Right renal pelvis (tissue), 4 donors: ENCODE measurements around the gene TP53BP1. TPM values are rescaled to one million over a fixed set of nuclear protein-coding genes. Genes with fewer than 3 reads are reported as not detected.

ENCODE experiments used
- DNase-seq, 4 donors: peaks; one replicate each; pipeline ENCODE4 v3.0.0-alpha.2; 2013; ENCODE audit warnings: low read depth in 4 of 4, low spot score in 3 of 4, missing footprints in 1 of 4
- polyA plus RNA-seq, 4 donors: library from polyadenylated mRNA; unstranded; fragments of 120-200 nt; gene quantifications; one replicate each; pipeline ENCODE4 v1.2.1, GENCODE V29; 2013; ENCODE audit not compliant: insufficient read length in 4 of 4

TP53BP1 gene
- polyA plus RNA-seq, 4 donors = 67.7 to 78.1 (median 72.6) TPM

DNA sequence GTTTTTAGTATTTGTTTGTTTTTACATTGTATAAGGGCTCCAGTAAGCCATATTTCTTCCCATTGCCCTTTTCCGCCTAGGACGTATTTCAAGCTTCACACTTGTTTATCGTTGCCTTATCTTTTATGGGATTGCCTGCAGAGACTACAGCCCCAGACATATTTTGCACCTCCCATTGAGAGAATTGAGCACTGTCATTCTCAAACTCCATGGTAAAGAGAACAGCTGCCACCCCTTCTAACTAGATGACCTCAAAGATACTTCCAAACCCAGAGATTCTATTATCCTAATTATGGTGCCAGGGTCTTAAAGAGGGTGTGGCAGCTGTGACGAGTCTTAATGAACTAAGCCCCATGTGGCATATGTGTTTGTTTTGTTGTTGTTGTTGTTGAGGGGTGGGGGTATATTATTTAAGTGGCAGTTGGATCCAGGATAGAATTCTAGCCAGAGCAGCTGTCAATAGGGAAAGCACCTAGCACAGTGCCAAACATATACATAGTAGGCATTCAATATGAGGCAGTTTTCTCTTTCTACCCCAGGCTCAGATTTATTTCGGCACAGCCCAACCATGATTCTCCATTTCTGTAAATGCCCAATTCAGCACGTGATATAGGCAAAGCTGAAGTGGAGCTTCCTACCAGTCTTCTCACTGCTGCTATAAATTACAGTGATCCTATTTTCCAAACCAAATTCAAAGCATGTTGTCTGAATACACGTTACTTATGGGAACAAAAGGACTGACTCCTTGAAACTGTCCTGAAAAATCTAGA is 932 bp upstream of the TP53BP1 start:
- no peak for DNase-seq

DNA sequence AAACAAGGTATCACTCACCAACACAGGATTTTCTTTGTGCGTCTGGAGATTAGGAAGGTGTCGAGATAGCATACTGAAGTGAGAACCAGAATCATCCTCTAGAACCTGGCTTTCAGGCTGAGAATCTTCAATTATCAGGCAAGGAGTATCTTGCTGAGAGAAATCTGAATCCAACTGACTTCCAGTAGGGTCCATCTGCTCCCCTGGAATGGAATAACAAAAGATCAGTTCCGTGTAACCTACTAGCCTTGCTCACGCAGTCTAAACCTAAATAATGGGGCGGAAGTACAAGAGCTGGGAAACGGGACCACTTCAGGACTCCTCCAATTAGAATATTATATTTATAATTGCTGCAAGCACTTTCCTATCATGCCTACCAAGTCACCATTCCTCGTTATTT is 690 bp downstream of the TP53BP1 start:
- no peak for DNase-seq

DNA sequence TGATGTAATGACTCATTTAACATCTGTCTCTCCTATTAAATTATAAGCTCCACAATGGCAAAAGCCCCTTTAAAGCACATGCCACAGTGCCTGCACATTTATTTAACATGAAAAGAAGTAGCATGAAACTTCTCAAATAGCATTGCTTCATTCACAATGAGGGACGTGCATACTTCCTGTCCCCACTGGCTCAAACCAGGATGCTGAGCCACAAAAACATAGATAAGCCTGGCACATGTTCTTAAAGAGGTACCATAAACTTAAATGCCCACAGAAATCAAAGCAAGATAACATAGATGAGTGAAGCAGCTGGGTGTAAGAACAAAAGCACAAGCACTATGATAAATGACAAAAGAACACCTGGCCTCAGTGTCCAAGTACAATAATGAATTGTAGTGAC is 3.8 kb downstream of the TP53BP1 start:
- no peak for DNase-seq

DNA sequence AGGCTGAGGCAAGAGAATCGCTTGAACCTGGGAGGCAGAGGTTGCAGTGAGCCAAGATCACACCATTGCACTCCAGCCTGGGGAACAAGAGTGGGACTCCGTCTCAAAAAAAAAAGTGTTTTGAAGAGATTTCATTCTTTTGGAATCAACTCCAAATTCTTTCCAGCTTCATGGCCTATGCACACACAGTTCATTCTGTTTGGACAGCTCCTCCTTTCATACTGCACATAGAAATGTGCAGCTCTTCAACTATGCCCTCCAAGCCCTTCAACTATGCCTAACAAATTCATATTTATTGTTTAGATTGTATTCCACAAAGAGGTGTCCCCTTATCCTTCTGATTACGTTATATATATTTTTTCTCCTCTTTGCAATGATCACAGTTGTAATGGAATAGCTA is 4.2 kb downstream of the TP53BP1 start:
- no peak for DNase-seq

DNA sequence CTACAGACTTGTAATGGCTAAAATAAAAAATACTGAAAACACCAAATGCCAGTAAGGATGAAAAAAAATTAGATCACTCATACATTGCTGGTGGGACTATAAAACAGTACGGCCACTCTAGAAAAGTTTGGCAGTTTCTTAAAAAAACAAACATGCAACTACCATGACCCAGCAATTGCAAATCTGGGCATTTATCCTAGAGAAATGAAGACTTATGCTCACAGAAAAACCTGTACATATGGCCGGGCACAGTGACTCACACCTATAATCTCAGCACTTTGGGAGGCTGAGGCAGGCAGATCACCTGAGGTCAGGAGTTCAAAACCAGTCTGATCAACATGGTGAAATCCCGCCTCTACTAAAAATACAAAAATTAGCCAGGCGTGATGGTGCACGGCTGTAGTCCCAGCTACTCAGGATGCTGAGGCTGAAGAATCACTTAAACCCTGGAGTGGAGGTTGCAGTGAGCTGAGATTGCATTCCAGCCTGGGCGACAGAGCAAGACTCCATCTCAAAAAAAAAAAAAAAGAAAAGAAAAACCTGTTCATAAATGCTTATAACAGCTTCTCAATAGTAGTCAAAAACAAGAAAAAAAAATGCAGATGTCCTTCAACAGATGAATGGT is 5.6 kb downstream of the TP53BP1 start:
- DNase-seq = no peak

DNA sequence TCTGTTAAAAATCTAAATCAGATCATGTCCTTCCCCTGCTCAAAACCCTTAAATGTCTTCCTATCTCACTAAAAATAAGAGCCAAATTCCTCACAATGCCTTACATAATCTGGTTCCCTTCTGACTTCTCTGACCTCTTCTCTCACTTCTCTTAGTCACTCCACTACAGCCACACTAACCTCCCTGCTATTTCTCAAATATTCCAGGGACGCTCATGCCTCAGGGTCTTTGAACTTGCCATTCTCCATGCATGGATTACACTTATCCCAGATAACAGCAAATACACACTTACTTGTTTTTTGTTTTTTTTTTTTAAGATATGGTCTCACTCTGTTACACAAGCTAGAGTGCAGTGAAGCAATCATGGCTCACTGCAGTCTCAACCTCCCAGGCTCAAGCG is 8.5 kb downstream of the TP53BP1 start:
- no peak for DNase-seq

DNA sequence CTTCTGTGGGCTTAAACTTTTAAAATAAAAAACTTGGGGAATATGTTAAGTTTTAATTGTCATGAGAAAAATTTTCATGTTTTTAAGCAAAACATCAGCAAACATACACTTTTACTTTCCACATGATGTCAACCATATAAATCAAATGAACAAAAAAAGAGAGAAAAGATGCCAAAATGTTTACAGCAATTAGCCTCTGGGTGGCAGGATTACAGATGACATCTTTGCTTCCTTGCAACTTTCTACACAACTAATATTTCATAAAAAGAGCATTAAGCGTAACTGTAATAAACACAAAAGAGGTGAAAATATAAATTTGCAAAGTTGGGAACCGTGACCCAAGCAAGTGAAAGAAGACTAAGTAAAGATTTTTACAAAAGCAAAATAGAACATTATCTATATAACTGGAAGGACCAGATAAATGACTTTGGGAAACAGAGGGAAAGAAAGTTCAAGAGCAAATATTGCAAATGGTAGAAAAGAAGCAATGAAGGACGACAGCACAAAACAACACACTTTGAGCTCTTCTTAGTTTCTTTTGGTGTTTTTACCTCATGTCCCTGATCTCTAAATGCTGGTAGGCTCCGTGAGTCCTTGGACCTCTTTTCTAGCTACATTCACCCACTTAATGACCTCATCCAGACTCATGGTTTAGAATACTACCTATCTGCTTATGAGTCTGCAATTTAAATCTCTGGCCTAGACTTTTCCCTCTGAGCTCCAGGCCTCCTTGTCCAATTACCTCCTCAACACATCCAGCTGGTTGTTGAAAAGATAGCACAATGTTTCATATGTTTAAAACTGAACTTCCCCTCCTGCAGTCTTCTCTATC is 9.4 kb downstream of the TP53BP1 start:
- no peak for DNase-seq

DNA sequence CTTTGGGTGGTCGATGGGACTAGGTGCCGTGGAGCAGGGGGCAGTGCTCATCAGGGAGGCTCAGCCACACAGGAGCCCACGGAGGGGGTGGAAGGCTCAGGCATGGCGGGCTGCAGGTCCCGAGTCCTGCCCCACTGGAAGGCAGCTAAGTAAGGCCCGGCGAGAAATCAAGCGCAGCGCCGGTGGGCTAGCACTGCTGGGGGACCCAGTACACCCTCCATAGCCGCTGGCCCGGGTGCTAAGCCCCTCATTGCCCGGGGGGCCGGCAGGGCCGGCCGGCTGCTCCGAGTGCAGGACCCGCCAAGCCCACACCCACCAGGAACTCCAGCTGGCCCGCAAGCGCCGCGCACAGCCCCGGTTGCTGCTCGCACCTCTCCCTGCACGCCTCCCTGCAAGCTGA is 19.1 kb downstream of the TP53BP1 start:
- DNase-seq = no peak

DNA sequence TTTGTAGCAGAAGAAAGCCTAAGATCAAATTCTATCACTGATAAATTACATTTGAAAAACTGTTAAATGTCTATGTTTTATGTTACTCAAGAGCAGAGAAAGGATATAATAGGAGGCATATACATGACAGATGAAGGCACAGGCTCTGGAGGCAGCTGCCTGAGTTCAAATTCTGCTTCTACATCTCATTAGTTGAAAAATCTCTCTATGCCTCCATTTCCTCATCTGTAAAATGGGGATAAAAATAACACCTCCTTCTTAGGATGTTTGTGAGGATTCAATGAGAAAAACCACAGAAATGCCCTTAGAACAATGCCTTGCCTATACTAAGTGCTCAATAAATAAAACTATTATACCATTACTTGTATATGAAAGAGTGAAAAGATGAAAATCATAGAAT is 21.0 kb downstream of the TP53BP1 start:
- no peak for DNase-seq

DNA sequence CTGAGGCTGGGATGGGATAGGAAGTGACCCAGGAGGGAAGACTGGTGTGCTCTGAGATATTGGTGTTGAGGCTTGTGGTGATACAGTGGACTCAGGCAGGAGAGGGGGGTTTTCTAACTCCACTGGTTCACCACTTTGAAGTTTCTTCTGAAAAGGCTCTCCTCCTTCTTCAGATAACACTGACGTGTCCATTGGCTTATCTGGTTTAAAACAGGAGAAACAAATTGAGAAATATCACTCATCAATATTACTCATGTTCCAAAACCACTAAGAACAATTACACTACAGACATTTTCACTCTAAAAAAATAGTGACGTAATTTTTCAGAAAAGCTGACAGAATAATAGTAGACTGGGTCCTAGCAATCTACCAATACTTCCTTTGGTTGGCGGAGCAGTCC is 23.1 kb downstream of the TP53BP1 start:
- no peak for DNase-seq

DNA sequence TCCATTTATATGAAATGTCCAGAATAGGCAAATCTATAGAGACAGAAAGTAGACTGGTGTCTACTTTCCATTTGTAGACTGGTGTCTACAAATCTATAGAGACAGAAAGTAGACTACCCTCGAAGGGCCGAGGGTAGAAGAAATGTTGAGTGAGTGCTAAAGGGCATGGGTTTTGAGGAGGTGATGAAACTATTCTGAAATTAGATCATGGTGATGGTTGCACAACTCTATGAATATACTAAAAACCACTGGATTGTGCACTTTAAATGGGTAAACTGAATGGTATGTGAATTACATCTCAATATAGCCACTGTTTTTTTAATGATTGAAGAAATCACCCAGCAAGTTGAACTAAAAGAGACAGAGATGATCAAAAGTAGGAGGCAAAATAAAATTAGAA is 27.9 kb downstream of the TP53BP1 start:
- DNase-seq = no peak

DNA sequence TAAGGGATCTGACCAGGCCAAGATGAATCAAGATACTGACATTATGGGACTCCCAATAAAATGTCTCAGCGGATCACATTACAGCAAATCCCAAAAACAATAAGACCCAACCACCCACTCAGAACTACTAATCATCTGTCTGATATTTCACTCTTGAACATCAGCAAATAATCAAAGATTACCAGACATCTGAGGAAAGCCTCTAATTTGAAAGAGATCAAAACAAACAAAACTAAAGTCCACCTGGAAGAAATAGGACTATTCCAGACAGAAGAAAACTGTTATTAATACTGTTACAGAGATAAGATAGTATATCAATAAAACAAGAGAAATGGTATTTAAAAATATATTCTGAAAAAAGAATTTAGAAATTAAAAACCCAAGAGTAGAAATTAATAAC is 29.0 kb downstream of the TP53BP1 start:
- DNase-seq = no peak

DNA sequence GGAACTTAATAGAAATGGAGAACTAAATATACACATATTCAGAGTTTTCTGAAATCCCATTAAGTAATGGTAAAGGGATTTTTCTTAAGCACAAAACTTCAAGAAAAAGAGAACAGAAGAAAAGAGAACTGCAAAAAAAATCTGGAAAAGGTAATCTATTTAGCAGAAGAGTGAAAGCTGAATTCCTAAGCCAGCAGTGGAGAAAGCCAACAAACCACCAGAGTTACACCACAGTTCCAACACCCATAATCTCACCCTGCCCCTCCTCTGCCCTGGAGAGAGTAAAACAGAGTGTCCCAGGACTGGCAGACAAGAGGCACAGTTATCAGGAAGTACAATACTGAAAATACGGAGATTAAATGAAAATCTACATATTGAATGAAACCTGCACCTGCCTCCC is 29.4 kb downstream of the TP53BP1 start:
- no peak for DNase-seq

DNA sequence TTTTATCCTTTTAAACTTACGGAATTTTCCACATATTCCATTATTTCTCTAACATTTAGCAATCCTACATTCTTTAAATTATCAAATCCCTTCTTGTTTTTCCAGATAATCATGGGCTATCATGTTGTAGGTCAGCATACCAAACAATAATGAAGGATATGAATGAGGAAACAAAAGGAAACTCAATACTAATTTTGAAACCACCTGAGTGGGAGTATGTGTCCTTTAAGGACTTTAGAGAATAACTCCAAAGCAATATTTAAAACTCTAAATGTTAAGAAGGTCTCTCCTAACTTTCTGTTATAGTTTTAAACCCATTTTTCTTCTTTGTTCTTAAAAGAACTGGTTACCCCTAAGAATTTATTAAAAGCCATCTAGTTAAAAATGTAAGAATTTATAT is 43.0 kb downstream of the TP53BP1 start:
- DNase-seq = no peak

DNA sequence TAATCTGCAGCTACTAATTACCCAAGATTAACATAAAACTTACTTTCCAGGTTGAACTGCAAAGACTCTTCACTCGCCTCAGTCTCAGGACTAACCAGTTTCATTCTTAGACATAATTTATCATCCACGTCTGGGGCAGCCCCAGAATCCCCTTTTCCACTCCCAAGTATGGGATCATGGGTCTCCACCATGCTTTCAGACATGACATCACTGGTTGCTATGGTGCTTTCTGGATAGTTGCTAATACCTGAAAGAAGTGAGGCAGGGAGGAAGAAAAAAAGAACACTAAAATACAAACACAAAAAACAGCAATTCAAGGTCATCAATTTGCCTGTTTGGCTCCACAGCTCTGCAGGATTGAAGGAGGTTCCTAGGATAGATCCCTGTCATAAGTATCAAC is 46.6 kb downstream of the TP53BP1 start:
- no peak for DNase-seq

DNA sequence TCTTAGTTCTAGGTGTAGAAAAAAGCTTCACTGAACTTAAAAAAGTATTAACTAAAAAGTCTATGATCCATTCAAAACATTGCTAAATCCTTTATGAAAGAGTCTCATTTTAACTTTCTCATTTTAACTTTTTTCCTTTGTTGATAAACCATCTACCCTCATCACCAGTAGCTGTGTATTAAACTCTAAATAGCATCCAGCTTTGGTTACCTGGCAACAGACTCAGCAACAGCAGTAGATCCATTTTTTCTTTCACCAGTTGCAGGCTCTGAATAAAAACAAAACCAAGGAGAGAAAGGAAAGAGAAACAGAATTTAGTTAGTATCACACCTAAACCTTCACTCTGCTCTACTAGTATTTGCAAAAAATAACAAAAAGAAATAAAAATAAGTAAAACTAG is 51.6 kb downstream of the TP53BP1 start:
- DNase-seq = no peak

DNA sequence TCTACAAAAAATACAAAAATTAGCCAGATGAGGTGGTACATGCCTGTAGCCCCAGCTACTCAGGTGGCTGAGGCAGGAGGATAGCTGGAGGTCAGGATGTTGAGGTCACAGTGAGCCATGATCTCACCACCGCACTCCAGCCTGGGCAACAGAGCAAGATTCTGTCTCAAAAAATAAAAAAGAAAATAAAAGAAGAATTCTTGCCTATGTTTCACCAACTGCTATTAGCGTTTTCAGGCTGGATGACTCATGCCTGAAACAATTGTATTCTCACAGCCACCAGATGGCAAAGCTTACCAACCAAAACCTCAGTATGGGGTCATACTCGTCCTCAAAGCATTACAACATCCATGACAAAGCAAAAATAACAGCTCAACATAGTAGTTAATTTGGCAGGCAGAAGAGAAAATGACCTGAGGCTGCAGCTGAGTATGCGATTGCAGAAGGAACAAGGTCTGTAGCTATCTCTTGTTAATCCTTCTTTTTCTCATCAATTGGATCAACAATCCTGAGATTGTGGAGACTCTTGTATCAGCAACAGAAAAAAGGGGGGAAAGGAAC is 52.2 kb downstream of the TP53BP1 start:
- peak in 1 of 4 donors; percentile 4 for DNase-seq

DNA sequence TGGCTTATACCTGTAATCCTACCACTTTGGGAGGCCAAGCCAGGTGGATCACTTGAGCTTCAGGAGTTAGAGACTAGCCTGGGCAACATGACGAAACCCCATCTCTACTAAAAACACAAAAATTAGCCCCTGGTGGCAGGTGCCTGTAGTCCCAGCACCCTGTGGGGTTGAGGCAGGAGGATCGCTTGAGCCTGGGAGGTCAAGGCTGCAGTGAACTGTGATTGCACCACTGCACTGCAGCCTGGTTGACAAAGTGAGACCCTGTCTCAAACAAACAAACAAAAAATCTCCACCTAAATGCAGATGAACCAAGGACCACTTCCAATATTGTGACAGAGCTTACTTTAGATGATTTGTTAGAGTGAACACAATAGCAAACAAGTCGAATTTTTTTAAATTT is 53.7 kb downstream of the TP53BP1 start:
- DNase-seq = no peak

DNA sequence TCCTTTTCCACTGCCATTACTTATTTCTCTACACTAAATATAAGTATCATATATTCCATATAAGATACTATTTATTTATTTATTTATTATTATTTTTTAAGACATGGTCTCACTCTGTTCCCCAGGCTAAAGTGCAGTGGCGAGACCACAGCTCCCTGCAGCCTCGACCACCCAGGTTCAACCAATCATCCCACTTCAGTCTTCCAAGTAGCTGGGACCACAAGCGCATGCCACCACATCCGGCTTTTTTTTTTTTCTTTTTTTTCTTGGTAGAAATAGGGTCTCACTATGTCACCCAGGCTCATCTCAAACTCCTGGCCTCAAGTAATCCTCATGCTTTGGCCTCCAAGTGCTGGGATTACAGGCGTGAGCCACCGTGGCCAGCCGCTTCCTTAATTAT is 56.6 kb downstream of the TP53BP1 start:
- DNase-seq = no peak

DNA sequence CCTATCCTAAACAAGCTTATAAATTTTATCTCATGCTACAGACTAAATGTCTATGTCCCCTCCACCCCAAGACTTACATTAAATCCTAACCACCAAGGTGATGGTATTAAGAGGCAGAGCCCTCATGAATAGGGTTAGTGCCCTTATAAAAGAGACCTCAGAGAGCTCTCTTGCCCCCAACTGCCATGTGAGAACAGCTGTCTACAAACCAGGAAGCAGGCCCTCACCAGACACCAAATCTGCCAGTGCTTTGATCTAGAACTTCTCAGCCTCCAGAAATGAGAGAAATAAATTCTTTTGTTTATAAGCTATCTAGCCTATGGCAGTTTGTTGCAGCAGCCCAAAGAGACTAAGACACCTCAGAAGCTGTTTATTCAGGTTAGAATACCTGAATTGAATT is 58.5 kb downstream of the TP53BP1 start:
- DNase-seq = no peak

DNA sequence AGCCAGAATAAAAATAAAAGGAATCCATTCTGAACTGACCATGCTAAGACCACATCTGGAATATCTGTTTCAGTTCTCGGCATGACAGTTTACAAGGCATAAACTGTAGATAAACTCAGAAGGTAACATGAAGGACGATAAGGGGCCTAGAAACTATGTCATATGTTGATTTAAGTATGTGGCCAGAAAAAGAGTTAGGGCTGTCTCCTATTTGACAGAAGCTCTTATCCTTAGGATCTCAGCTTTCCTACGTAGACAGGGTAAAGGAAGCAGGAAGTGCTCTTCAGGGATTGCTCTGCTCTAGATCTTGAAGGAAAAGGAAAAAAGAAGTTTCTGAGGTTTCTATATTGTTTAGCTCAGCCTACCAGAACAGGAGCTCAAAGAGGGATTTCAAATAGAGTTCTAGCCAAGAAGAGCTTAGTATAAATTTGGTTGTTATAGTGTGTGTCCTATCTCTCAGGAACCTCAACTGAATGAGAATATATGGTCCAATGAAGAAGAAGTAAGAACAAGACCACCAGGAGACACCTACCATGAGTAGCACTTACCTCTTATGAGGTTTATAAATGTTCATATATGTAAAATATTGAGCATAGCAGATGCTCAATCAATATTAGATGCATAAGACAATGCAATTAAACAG is 59.2 kb downstream of the TP53BP1 start:
- no peak for DNase-seq
